ENCODE results near the gene DHRSX.
"Not testable (repeated sequence)": the region's sequence is repeated elsewhere in the genome, so short reads cannot be mapped to it uniquely, and the experiment has no call there.

The DHRSX gene

GRCh38 chrX:2457289-2458133 lies 43.3 kb downstream of the DHRSX start:
- DNase-seq: no peak

GRCh38 chrX:2456091-2456490 lies 44.7 kb downstream of the DHRSX start:
- DNase-seq: not testable (repeated sequence)

- not testable (repeated sequence) for DNase-seq
These were observed 46.2 kb downstream of the DHRSX start for GRCh38 chrX:2454620-2455019.

DNA sequence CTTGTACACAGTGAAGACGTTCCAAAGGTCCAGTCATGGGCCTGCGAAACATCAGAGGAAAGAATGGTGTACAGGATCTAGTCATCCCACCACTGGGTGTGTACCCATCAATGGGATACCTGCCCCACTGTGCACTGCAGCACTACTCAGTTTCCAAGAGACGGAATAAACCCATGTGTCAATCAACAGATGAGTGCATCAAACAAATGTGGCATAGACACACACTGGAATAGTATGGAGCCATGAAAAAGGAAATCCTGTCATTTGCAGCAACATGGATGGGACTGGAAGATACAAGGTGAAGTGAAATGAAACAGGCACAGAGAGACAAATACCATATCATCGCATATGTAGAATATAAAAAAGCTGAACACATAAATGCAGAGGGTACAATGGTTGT lies 48.0 kb downstream of the DHRSX start:
- DNase-seq: no peak

- DNase-seq: no peak
These were observed 48.4 kb downstream of the DHRSX start for GRCh38 chrX:2452317-2452784.

GRCh38 chrX:2451501-2452316 lies 49.1 kb downstream of the DHRSX start:
- no peak for DNase-seq

- no peak for DNase-seq
These were observed 50.1 kb downstream of the DHRSX start for GRCh38 chrX:2450681-2451080.

DNA sequence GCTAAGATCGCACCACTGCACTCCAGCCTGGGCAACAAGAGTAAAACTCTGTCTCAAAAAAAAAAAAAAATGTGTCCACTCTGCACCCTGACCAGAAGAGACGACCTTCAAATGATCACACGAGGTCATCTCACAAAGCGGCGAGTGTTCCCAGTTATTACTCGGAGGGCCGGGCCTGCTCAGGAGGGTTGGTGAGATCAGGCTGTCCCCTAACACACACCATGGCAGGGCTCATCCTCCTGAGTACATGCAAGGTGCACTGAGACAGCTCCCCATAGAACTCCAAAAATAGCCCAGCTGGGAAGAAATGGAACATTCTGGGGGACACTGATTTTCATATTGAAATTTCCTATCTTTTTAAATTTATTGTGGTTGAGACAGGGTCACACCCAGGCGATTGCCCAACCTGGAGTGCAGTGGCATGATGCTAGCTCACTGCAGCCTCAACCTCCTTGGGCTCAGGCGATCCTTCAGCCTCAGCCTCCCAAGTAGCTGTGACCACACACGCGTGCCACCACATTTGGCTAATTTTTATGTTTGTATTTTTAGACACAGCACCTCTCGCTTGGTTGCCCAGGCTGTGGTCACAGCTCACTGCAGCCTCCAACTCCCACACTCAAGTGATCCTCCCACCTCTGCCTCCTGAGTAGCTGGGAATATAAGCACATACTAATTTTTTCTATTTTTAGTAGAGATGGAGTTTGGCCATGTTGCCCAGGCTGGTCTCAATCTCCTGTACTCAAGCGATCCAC lies 51.5 kb downstream of the DHRSX start:
- DNase-seq: no peak

DNA sequence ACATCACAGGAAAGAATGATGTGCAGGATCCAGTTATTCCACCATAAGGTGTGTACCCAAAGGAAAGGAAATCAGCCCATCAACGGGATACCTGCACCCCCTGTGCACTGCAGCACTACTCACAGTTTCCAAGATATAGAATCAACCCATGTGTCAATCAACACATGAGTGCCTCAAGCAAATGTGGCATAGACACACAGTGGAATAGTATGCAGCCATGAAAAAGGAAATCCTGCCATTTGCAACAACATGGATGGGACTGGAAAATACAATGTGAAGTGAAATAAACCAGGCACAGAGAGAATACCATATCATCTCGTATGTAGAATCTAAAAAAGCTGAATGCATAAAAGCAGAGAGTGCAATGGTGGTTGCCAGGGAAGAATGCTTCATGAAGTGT lies 53.3 kb downstream of the DHRSX start:
- no peak for DNase-seq

DNA sequence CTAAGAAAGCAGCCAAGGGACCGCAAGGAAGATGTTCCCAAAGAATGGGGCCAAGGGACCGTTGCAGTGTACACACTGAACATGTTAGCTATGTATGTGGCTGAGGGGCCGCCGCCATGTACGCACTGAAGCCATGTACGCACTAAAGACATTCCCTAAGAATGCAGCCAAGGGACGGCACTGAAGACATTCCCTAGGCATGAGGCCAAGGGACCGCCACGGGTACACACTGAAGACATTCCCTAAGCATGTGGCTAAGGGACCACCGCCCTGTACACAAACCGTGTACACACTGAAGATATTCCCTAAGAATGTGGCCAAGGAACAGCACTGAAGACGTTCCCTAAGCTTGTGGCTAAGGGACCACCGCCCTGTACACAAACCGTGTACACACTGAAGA lies 54.0 kb downstream of the DHRSX start:
- DNase-seq: no peak

- no peak for DNase-seq
These were observed 54.8 kb downstream of the DHRSX start for GRCh38 chrX:2445662-2446623.

- no peak for DNase-seq
These were observed 58.1 kb downstream of the DHRSX start for GRCh38 chrX:2442694-2443093.

GRCh38 chrX:2441466-2441865 lies 59.3 kb downstream of the DHRSX start:
- no peak for DNase-seq

DNA sequence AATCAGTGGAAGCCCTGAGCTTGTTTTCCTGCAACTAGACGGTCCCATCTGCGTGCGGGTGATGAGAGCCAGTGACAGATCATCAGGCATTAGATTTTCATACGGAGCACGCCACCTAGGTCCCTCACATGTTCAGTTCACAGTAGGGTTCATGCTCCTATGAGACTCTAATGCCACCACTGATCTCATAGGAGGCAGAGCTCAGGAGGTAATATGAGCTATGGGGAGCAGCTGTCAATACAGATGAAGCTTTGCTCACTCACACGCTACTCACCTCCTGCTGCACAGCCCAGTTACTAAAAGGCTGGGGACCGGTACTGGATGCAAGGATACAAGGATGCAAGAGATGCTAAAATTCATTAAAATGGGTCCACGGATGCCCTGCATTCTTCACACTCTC lies 61.2 kb downstream of the DHRSX start:
- no peak for DNase-seq

DNA sequence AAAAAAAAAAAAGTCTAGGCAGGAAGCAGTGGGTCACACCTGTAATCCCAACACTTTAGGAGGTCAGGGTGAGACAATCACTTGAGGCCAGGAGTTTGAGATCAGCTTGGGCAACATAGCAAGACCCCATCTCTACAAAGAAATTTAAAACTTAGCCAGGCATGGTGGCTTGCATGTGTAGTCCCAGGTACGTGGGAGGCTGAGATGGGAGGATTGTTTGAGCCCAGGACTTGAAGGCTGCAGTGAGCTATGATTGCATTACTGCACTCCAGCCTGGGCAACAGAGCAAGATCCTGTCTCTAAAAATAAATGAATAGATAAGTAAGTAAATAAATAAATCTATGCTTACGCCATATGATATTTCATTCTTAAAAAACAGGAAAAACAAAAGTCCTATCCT lies 65.3 kb downstream of the DHRSX start:
- DNase-seq: no peak

GRCh38 chrX:2434270-2435163 lies 66.3 kb downstream of the DHRSX start:
- DNase-seq: no peak

DNA sequence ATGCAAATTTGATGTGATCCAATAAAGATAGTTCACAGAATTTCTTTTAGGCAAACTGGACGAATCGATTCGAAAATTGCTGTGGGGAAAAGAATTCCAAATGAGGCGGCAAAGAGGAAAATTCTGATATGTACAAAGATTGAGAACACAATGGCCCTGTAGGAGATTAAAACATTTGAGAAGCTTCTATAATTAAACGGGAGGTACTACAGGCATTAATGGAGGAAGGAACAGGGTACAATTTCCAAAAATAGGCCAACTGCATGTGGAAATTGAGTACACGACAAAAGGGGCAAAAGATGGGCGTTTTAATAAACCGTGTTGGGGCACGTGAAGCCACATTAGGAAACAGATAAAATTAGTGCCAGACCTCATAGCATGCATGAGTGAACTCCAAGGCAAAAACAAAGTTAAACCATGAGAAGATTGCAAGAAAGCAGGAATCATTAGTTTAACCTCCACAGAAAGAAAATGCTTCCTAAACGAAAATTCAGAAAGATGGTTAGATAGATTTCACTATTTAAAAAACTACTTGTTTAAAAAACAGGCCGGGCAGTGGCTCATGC lies 68.4 kb downstream of the DHRSX start:
- DNase-seq: no peak

- no peak for DNase-seq
These were observed 70.4 kb downstream of the DHRSX start for GRCh38 chrX:2430265-2430825.

DNA sequence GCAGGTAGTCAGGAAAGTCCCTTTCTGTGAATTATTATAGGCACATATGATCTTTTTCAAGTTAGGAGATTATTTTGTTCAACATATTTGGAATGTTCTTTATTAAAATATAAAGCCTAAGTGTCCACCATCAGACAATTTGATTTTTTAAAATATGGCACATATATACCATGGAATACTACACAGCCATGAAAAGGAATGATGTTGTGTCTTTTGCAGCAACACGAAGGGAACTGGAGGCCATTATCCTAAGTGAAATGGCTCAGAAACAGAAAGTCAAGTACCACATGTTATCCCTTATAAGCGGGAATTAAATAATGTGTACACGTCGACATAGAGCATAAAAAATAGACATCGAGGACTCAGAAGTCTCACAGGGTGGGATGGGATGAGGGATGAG lies 73.0 kb downstream of the DHRSX start:
- DNase-seq: no peak

All from amygdala (tissue), 56 donors.